ENCODE results near the gene OR2T3.
"Not testable (repeated sequence)": the region's sequence is repeated elsewhere in the genome, so short reads cannot be mapped to it uniquely, and the experiment has no call there.

GRCh38 chr1:248455045-248455444 is 18.1 kb upstream of the OR2T3 start:
- TF ChIP-seq POLR2A (IDR thresholded peaks at IDR 0.05; ENCODE audit: low read depth, low read length); TAF1 (IDR thresholded peaks at IDR 0.05; ENCODE audit: borderline replicate concordance, low read depth, low read length): not testable (repeated sequence)
